GM20000 (cell line): ENCODE measurements around the gene CYP19A1.

Source experiments
- DNase-seq: peaks from one replicate; pipeline ENCODE4 v3.0.0; 2012; ENCODE audit warnings: low spot score
- CTCF ChIP-seq: IDR thresholded peaks from 2 replicates; pipeline ENCODE4 v1.5.1; 2012; ENCODE audit warnings: mild to moderate bottlenecking, control low read depth; ENCODE audit errors: extremely low read depth, missing control alignments

CYP19A1 gene

DNA sequence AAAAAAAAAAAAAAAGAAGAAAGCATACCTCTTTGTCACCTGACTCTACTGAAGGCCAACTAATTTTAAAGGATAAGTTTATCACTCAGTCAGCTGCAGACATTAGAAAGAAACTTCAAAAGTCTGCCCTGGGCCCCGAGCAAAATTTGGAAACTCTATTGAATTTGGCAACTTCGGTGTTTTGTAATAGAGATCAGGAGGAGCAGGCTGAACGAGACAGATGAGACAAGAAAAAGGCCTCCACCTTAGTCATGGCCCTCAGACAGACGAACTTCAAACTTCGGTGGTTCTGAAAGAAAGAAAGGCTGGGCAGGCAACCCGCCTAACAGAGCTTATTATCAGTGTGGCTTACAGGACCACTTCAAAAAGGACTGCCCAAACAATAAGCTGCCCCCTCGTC is 21.6 kb upstream of the CYP19A1 start:
- no peak for TF ChIP-seq CTCF

GRCh38 chr15:51356983-51357382 is 18.6 kb upstream of the CYP19A1 start:
- TF ChIP-seq CTCF = no peak
- no peak for DNase-seq

More for the DNA sequence above, 21.6 kb upstream of the CYP19A1 start:
- DNase-seq = no peak

DNA sequence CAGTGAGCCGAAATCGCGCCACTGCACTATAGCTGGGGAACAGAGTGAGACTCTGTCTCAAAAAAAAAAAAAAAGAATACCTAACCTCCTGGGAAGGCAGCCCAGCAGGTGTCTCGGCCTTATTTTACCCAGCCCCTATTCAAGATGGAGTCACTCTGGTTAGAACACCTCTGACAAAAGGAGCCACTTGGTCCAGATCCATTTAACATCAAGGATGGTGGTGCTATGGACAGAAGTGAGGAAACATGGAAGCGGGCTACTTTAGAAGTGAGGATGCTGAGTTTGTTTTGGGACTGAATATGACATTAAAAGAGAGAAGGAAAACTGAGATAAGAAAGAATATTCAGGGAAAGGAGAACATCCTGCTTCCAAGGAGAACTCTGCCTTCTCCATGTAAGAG is 17.8 kb upstream of the CYP19A1 start:
- DNase-seq = no peak
- TF ChIP-seq CTCF = no peak

GRCh38 chr15:51355096-51355495 is 16.7 kb upstream of the CYP19A1 start:
- TF ChIP-seq CTCF = no peak
- DNase-seq = no peak

GRCh38 chr15:51353976-51354375 is 15.6 kb upstream of the CYP19A1 start:
- TF ChIP-seq CTCF = no peak

GRCh38 chr15:51350723-51351122 is 12.3 kb upstream of the CYP19A1 start:
- TF ChIP-seq CTCF = no peak
- DNase-seq = no peak

More at GRCh38 chr15:51353976-51354375, 15.6 kb upstream of the CYP19A1 start:
- DNase-seq = no peak

- no peak for TF ChIP-seq CTCF
These were observed 10.9 kb upstream of the CYP19A1 start for GRCh38 chr15:51349156-51349844.

More at GRCh38 chr15:51349156-51349844, 10.9 kb upstream of the CYP19A1 start:
- DNase-seq = no peak
